CD4-positive, alpha-beta T cell treated with Interleukin-21 for 1 hour (primary cell): ENCODE measurements around the gene RALGAPA2.
A peak's percentile ranks its signal among the peaks of the same experiment; 100 is the strongest.

Experiments
- DNase-seq: peaks from one replicate; pipeline ENCODE4 v3.0.0-alpha.2; 2020

RALGAPA2 gene

GRCh38 chr20:20720158-20720557, 7.7 kb upstream of the RALGAPA2 start:
- no peak for DNase-seq

- DNase-seq = no peak
Observed at GRCh38 chr20:20719411-20719810, 7.0 kb upstream of the RALGAPA2 start.

- no peak for DNase-seq
Observed at GRCh38 chr20:20713244-20713765, 861 bp upstream of the RALGAPA2 start.

GRCh38 chr20:20712004-20712473, 405 bp downstream of the RALGAPA2 start:
- no peak for DNase-seq

GRCh38 chr20:20711413-20711812, 1.0 kb downstream of the RALGAPA2 start:
- DNase-seq = peak; percentile 39

- peak; percentile 40 for DNase-seq
Observed at GRCh38 chr20:20710443-20711315, 1.8 kb downstream of the RALGAPA2 start.

- no peak for DNase-seq
Observed at GRCh38 chr20:20709887-20710286, 2.6 kb downstream of the RALGAPA2 start.

GRCh38 chr20:20706285-20706684, 6.2 kb downstream of the RALGAPA2 start:
- DNase-seq = no peak

GRCh38 chr20:20702330-20703245, 9.9 kb downstream of the RALGAPA2 start:
- no peak for DNase-seq

GRCh38 chr20:20699917-20700316, 12.5 kb downstream of the RALGAPA2 start:
- no peak for DNase-seq

GRCh38 chr20:20699144-20699543, 13.3 kb downstream of the RALGAPA2 start:
- no peak for DNase-seq

GRCh38 chr20:20697325-20697845, 15.1 kb downstream of the RALGAPA2 start:
- no peak for DNase-seq

GRCh38 chr20:20695250-20695816, 17.1 kb downstream of the RALGAPA2 start:
- no peak for DNase-seq

GRCh38 chr20:20694591-20694990, 17.9 kb downstream of the RALGAPA2 start:
- DNase-seq = no peak

GRCh38 chr20:20692587-20692986, 19.9 kb downstream of the RALGAPA2 start:
- no peak for DNase-seq

- no peak for DNase-seq
Observed at GRCh38 chr20:20691477-20692235, 20.8 kb downstream of the RALGAPA2 start.

GRCh38 chr20:20690676-20691476, 21.6 kb downstream of the RALGAPA2 start:
- DNase-seq = no peak

- no peak for DNase-seq
Observed at GRCh38 chr20:20687319-20687718, 25.1 kb downstream of the RALGAPA2 start.

GRCh38 chr20:20685635-20686034, 26.8 kb downstream of the RALGAPA2 start:
- DNase-seq = no peak

GRCh38 chr20:20683481-20684321, 28.7 kb downstream of the RALGAPA2 start:
- DNase-seq = no peak
